HL-60 (cell line): Measurements from ENCODE around the gene AKAP13.
A peak's percentile ranks its signal among the peaks of the same experiment; 100 is the strongest.

Experiments
- DNase-seq, 2 experiments: peaks; one replicate each; pipeline ENCODE4 v3.0.0-alpha.2; 2010 to 2020; ENCODE audit warnings: low read depth in 1 of 2, low spot score in 1 of 2
- H3K27ac ChIP-seq: fragments of 250-450 bp; sonication (Bioruptor Pico); replicated peaks from 2 replicates; pipeline ENCODE4 v1.5.1; 2020; ENCODE audit warnings: mild to moderate bottlenecking, moderate library complexity
- H3K27me3 ChIP-seq: fragments of 250-450 bp; sonication (Bioruptor Pico); 2 replicates; pipeline ENCODE4 v1.5.1; 2021; ENCODE audit warnings: mild to moderate bottlenecking, moderate library complexity; ENCODE audit not compliant: insufficient read depth, poor library complexity, severe bottlenecking
- H3K4me3 ChIP-seq: replicated peaks from 2 replicates; pipeline ENCODE4 v1.5.1; 2011; ENCODE audit warnings: mild to moderate bottlenecking, control low read depth, low read length; ENCODE audit not compliant: insufficient read depth
- CTCF ChIP-seq: IDR thresholded peaks from one replicate; pipeline ENCODE4 v1.5.1; 2011; ENCODE audit warnings: low read length, control low read depth, inconsistent platforms; ENCODE audit not compliant: insufficient read depth
- GABPA ChIP-seq: IDR thresholded peaks from 2 replicates; pipeline ENCODE4 v1.6.1; 2012; ENCODE audit warnings: low read depth
- POLR2AphosphoS5 ChIP-seq: IDR thresholded peaks from 2 replicates; pipeline ENCODE4 v1.6.1; 2012; ENCODE audit warnings: low read depth
- SPI1 ChIP-seq: IDR thresholded peaks from 2 replicates; pipeline ENCODE4 v1.6.1; 2012; ENCODE audit warnings: low read depth, mild to moderate bottlenecking, borderline replicate concordance
- TF ChIP-seq, protein P1 (sequence below): IDR thresholded peaks from 2 replicates; pipeline ENCODE4 v1.6.1; 2012; ENCODE audit warnings: low read depth; ENCODE audit not compliant: insufficient replicate concordance

The AKAP13 gene

GRCh38 chr15:85752491-85752961, 372.1 kb downstream of the AKAP13 start:
- Histone ChIP-seq H3K27me3 (no peaks in the 10 kb centered on the region), H3K27ac (no peak overlapping the region), H3K4me3 (no peak overlapping the region)
- no peak for DNase-seq
- TF ChIP-seq SPI1 (no peak), POLR2AphosphoS5 (no peak), GABPA (no peak), CTCF (no peak)
- TF ChIP-seq, protein P1, sequence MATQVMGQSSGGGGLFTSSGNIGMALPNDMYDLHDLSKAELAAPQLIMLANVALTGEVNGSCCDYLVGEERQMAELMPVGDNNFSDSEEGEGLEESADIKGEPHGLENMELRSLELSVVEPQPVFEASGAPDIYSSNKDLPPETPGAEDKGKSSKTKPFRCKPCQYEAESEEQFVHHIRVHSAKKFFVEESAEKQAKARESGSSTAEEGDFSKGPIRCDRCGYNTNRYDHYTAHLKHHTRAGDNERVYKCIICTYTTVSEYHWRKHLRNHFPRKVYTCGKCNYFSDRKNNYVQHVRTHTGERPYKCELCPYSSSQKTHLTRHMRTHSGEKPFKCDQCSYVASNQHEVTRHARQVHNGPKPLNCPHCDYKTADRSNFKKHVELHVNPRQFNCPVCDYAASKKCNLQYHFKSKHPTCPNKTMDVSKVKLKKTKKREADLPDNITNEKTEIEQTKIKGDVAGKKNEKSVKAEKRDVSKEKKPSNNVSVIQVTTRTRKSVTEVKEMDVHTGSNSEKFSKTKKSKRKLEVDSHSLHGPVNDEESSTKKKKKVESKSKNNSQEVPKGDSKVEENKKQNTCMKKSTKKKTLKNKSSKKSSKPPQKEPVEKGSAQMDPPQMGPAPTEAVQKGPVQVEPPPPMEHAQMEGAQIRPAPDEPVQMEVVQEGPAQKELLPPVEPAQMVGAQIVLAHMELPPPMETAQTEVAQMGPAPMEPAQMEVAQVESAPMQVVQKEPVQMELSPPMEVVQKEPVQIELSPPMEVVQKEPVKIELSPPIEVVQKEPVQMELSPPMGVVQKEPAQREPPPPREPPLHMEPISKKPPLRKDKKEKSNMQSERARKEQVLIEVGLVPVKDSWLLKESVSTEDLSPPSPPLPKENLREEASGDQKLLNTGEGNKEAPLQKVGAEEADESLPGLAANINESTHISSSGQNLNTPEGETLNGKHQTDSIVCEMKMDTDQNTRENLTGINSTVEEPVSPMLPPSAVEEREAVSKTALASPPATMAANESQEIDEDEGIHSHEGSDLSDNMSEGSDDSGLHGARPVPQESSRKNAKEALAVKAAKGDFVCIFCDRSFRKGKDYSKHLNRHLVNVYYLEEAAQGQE: no peak

DNA sequence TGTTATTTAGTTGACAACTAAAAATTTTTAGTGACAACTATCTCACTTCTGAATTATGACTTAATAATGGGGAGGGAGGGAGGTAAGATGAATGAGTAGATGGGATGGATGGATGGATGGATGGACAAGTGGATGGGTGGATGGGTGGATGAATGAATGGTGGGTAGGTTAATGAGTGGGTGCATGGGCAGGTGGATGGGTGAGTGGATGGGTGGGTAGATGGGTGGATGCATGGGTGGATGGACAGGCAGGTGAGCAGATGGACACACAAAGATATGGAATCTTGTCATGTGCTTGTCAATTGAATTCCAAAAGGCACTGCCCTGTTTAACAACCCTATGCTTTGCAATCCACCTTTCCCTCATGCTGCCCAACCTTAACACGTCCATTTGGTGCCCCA, 372.9 kb downstream of the AKAP13 start:
- TF ChIP-seq, protein P1: no peak
- TF ChIP-seq CTCF: no peak
- TF ChIP-seq SPI1: no peak
- Histone ChIP-seq H3K4me3 (no peak overlapping the region), H3K27me3 (no peaks in the 10 kb centered on the region), H3K27ac (no peak overlapping the region)
- DNase-seq: no peak

GRCh38 chr15:85753791-85754452, 373.5 kb downstream of the AKAP13 start:
- no peak overlapping the region for H3K27ac ChIP-seq
- no peak for DNase-seq

More at GRCh38 chr15:85753791-85754452, 373.5 kb downstream of the AKAP13 start:
- H3K4me3 ChIP-seq: no peak overlapping the region
- H3K27me3 ChIP-seq: no peaks in the 10 kb centered on the region
- peak; percentile 67; the same call in 1 of the 2 replicates for TF ChIP-seq SPI1
- TF ChIP-seq CTCF: no peak
- no peak for TF ChIP-seq GABPA
